ENCODE data around the gene ANO2.

DNA sequence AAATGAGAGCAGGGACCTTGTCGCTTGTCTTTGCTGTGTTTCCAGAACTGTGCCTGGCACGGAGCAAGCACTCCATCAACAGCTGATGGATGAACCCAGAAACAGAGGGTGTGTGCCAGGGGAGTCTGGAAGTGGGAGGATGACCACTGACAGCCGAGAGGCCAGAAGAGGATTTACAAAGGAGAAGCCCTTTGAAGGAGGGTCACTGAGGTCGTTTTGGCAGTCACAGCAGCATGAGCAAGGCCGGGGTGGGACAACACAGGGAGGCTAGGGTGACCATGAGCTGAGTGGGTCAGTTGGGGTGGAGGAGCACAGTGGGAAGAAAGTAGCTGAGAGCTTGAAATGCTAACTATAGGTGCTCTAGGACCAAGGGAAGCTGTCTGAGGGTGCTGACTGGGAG is 313.6 kb downstream of the ANO2 start:
- TF ChIP-seq, protein P1, sequence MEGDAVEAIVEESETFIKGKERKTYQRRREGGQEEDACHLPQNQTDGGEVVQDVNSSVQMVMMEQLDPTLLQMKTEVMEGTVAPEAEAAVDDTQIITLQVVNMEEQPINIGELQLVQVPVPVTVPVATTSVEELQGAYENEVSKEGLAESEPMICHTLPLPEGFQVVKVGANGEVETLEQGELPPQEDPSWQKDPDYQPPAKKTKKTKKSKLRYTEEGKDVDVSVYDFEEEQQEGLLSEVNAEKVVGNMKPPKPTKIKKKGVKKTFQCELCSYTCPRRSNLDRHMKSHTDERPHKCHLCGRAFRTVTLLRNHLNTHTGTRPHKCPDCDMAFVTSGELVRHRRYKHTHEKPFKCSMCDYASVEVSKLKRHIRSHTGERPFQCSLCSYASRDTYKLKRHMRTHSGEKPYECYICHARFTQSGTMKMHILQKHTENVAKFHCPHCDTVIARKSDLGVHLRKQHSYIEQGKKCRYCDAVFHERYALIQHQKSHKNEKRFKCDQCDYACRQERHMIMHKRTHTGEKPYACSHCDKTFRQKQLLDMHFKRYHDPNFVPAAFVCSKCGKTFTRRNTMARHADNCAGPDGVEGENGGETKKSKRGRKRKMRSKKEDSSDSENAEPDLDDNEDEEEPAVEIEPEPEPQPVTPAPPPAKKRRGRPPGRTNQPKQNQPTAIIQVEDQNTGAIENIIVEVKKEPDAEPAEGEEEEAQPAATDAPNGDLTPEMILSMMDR (IDR thresholded peaks at IDR 0.05; ENCODE audit: low read depth, low read length, poor library complexity, severe bottlenecking) = no peak
- TF ChIP-seq EZH2phosphoT487 (IDR thresholded peaks at IDR 0.05; ENCODE audit: borderline replicate concordance, low read length) = no peak

Data from DOHH2 (cell line).